WERI-Rb-1 (cell line): Measurements from ENCODE around the gene ADAMTSL2.

Source experiments
- DNase-seq: peaks from one replicate; pipeline ENCODE4 v3.0.0-alpha.2; 2020
- H3K27ac ChIP-seq: fragments of 250-450 bp; sonication (Bioruptor Pico); 2 replicates; pipeline ENCODE4 v1.5.1; 2020; ENCODE audit warnings: mild to moderate bottlenecking, moderate library complexity
- H3K27me3 ChIP-seq: fragments of 250-450 bp; sonication (Bioruptor Pico); 2 replicates; pipeline ENCODE4 v1.5.1; 2021; ENCODE audit warnings: mild to moderate bottlenecking, low read depth, moderate library complexity; ENCODE audit not compliant: insufficient read depth, severe bottlenecking
- H3K36me3 ChIP-seq: fragments of 250-450 bp; sonication (Bioruptor Pico); 2 replicates; pipeline ENCODE4 v1.5.1; 2020; ENCODE audit warnings: mild to moderate bottlenecking, moderate library complexity
- H3K4me3 ChIP-seq: 2 replicates; pipeline ENCODE4 v1.5.1; 2011; ENCODE audit warnings: low read depth, mild to moderate bottlenecking, control low read depth, low read length
- H3K9me3 ChIP-seq: fragments of 250-450 bp; sonication (Bioruptor Pico); 2 replicates; pipeline ENCODE4 v1.5.1; 2021; ENCODE audit warnings: mild to moderate bottlenecking, moderate library complexity; ENCODE audit not compliant: severe bottlenecking
- CTCF ChIP-seq: IDR thresholded peaks from 2 replicates; pipeline ENCODE4 v1.5.1; 2011; ENCODE audit warnings: low read depth, mild to moderate bottlenecking, control low read depth, inconsistent platforms, low read length

The ADAMTSL2 gene

GRCh38 chr9:133490201-133490681, 44.3 kb upstream of the ADAMTSL2 start:
- Histone ChIP-seq H3K36me3 (no peaks in the 10 kb centered on the region), H3K9me3 (no peaks in the 10 kb centered on the region), H3K27ac (no peak overlapping the region), H3K4me3 (no peak overlapping the region), H3K27me3 (no peaks in the 10 kb centered on the region)
- TF ChIP-seq CTCF: peak; percentile 42
- DNase-seq: no peak

- H3K9me3 ChIP-seq: no peaks in the 10 kb centered on the region
- H3K27me3 ChIP-seq: no peaks in the 10 kb centered on the region
- no peak overlapping the region for H3K27ac ChIP-seq
- DNase-seq: no peak
- H3K36me3 ChIP-seq: no peaks in the 10 kb centered on the region
- no peak for TF ChIP-seq CTCF
- no peak overlapping the region for H3K4me3 ChIP-seq
Observed at GRCh38 chr9:133490865-133491655, 43.4 kb upstream of the ADAMTSL2 start.

GRCh38 chr9:133491656-133491925, 42.9 kb upstream of the ADAMTSL2 start:
- Histone ChIP-seq H3K36me3 (no peaks in the 10 kb centered on the region), H3K4me3 (no peak overlapping the region), H3K27me3 (no peaks in the 10 kb centered on the region), H3K9me3 (no peaks in the 10 kb centered on the region), H3K27ac (no peak overlapping the region)
- no peak for TF ChIP-seq CTCF
- no peak for DNase-seq

GRCh38 chr9:133492061-133493021, 42.2 kb upstream of the ADAMTSL2 start:
- no peak for TF ChIP-seq CTCF
- no peak for DNase-seq
- H3K27me3 ChIP-seq: no peaks in the 10 kb centered on the region
- H3K9me3 ChIP-seq: no peaks in the 10 kb centered on the region
- H3K36me3 ChIP-seq: no peaks in the 10 kb centered on the region
- H3K4me3 ChIP-seq: no peak overlapping the region
- peak overlapping the region; percentile 10; the same call in 1 of the 2 replicates for H3K27ac ChIP-seq

GRCh38 chr9:133493428-133493827, 41.1 kb upstream of the ADAMTSL2 start:
- no peaks in the 10 kb centered on the region for H3K36me3 ChIP-seq

More at GRCh38 chr9:133493428-133493827, 41.1 kb upstream of the ADAMTSL2 start:
- no peak for DNase-seq
- H3K27me3 ChIP-seq: no peaks in the 10 kb centered on the region
- no peak overlapping the region for H3K27ac ChIP-seq
- TF ChIP-seq CTCF: no peak
- H3K9me3 ChIP-seq: no peaks in the 10 kb centered on the region
- no peak overlapping the region for H3K4me3 ChIP-seq
